IMR-90 (cell line): ENCODE results near the gene PDF. TPM values are rescaled to one million over a fixed set of nuclear protein-coding genes. Genes with fewer than 3 reads are reported as not detected.
A peak's percentile ranks its signal among the peaks of the same experiment; 100 is the strongest.

Source experiments
- ATAC-seq: fragments of 200-7000 bp; cut with Tn5 transposase; 2 replicates; pipeline ENCODE4 v1.9.1; 2020; ENCODE audit warnings: low read depth, mild to moderate bottlenecking, moderate library complexity
- BruUV-seq: library from RNA; stranded (reverse); fragments of 400-500 nt; replicated peaks from 2 replicates; lab custom pipeline; 2021; lab: Mats Ljungman, UMichigan
- CTCF ChIA-PET: fragments of 300-600 bp; formaldehyde crosslinking; extraction: SDS; loops from one replicate; lab custom pipeline; 2021; ENCODE audit warnings: antibody characterized with exemption; lab: Yijun Ruan, JAX
- POLR2A ChIA-PET: fragments of 300-600 bp; sonication (Branson Sonifier 250); formaldehyde crosslinking; loops from one replicate; lab custom pipeline; 2022; ENCODE audit warnings: antibody characterized with exemption; ENCODE audit not compliant: unreplicated experiment; lab: Charles Lee
- DNase-seq: peaks from one replicate; pipeline ENCODE4 v3.0.0; 2013
- H2AFZ ChIP-seq: replicated peaks from 2 replicates; pipeline ENCODE3; 2013; ENCODE audit warnings: low read length, mild to moderate bottlenecking; ENCODE audit not compliant: poor library complexity
- H2AK5ac ChIP-seq: 2 replicates; pipeline ENCODE4 v1.6.1; 2013; ENCODE audit warnings: low read depth, low read length, inconsistent platforms
- H2AK9ac ChIP-seq: replicated peaks from 2 replicates; pipeline ENCODE3; 2013; ENCODE audit warnings: mild to moderate bottlenecking, low read depth, low read length, moderate library complexity; ENCODE audit not compliant: poor library complexity
- H2BK120ac ChIP-seq: 2 replicates; pipeline ENCODE4 v1.6.1; 2013; ENCODE audit warnings: low read depth, low read length, inconsistent platforms
- H2BK15ac ChIP-seq: 3 replicates; pipeline ENCODE4 v1.6.1; 2013; ENCODE audit warnings: low read depth, low read length, inconsistent platforms
- H2BK20ac ChIP-seq: 2 replicates; pipeline ENCODE4 v1.6.1; 2013; ENCODE audit warnings: low read depth, mild to moderate bottlenecking, inconsistent platforms, low read length, moderate library complexity
- H2BK5ac ChIP-seq: 2 replicates; pipeline ENCODE4 v1.6.1; 2013; ENCODE audit warnings: mild to moderate bottlenecking, low read depth, low read length, inconsistent platforms; ENCODE audit not compliant: poor library complexity, severe bottlenecking
- H3K14ac ChIP-seq: replicated peaks from 2 replicates; pipeline ENCODE4 v1.6.1; 2013; ENCODE audit warnings: low read depth, low read length, inconsistent platforms
- H3K18ac ChIP-seq: 2 replicates; pipeline ENCODE4 v1.6.1; 2013; ENCODE audit warnings: low read depth, low read length, control low read depth
- H3K23ac ChIP-seq: 2 replicates; pipeline ENCODE4 v1.6.1; 2013; ENCODE audit warnings: low read depth, low read length, inconsistent platforms
- H3K27ac ChIP-seq: 2 replicates; pipeline ENCODE4 v1.5.1; 2013; ENCODE audit warnings: mild to moderate bottlenecking, control low read depth, low read length; ENCODE audit not compliant: insufficient read depth
- H3K27me3 ChIP-seq: 2 replicates; pipeline ENCODE4 v1.6.1; 2013; ENCODE audit warnings: low read length; ENCODE audit not compliant: control insufficient read depth, insufficient read depth
- H3K36me3 ChIP-seq: 2 replicates; pipeline ENCODE4 v1.6.1; 2013; ENCODE audit warnings: low read length, mixed read lengths; ENCODE audit not compliant: control insufficient read depth, insufficient read depth
- H3K4ac ChIP-seq: 2 replicates; pipeline ENCODE4 v1.6.1; 2013; ENCODE audit warnings: low read depth, low read length, inconsistent platforms
- H3K4me1 ChIP-seq: 2 replicates; pipeline ENCODE4 v1.6.1; 2013; ENCODE audit warnings: low read length, mixed read lengths; ENCODE audit not compliant: control insufficient read depth, insufficient read depth
- H3K4me2 ChIP-seq: 2 replicates; pipeline ENCODE4 v1.6.1; 2013; ENCODE audit warnings: low read depth, mild to moderate bottlenecking, control low read depth, low read length, moderate library complexity
- H3K4me3 ChIP-seq: 2 replicates; pipeline ENCODE4 v1.5.1; 2013; ENCODE audit warnings: low read depth, mild to moderate bottlenecking, control low read depth, low read length, moderate library complexity; ENCODE audit not compliant: insufficient read depth
- H3K56ac ChIP-seq: 2 replicates; pipeline ENCODE4 v1.6.1; 2013; ENCODE audit warnings: low read length, inconsistent platforms; ENCODE audit not compliant: insufficient read depth; ENCODE audit errors: extremely low read depth
- H3K79me1 ChIP-seq, 2 experiments: 2 replicates each; pipeline ENCODE4 v1.6.1; 2013; ENCODE audit warnings: low read length in 2 of 2, inconsistent platforms in 1 of 2, low read depth in 1 of 2
- H3K9ac ChIP-seq: 2 replicates; pipeline ENCODE4 v1.6.1; 2013; ENCODE audit warnings: low read depth, low read length, control low read depth
- H3K9me1 ChIP-seq: 2 replicates; pipeline ENCODE4 v1.6.1; 2013; ENCODE audit warnings: low read length, inconsistent platforms; ENCODE audit not compliant: insufficient read depth
- H3K9me3 ChIP-seq: 2 replicates; pipeline ENCODE4 v1.6.1; 2013; ENCODE audit warnings: low read length; ENCODE audit not compliant: control insufficient read depth, insufficient read depth
- H4K20me1 ChIP-seq: 2 replicates; pipeline ENCODE4 v1.6.1; 2013; ENCODE audit warnings: low read length, inconsistent platforms; ENCODE audit not compliant: insufficient read depth
- H4K5ac ChIP-seq: 2 replicates; pipeline ENCODE4 v1.6.1; 2013; ENCODE audit warnings: mild to moderate bottlenecking, low read depth, low read length, control low read depth
- H4K8ac ChIP-seq, 2 experiments: 2 replicates each; pipeline ENCODE4 v1.6.1; 2013; ENCODE audit warnings: low read depth in 2 of 2, low read length in 2 of 2, control low read depth in 1 of 2, inconsistent platforms in 1 of 2
- H4K91ac ChIP-seq: 2 replicates; pipeline ENCODE4 v1.6.1; 2013; ENCODE audit warnings: low read depth, low read length, inconsistent platforms; ENCODE audit not compliant: insufficient read depth
- BHLHE40 ChIP-seq: fragments of 150-350 bp; IDR thresholded peaks from 2 replicates; pipeline ENCODE4 v1.6.1; 2016; ENCODE audit warnings: mild to moderate bottlenecking, low read depth, low read length
- MAZ ChIP-seq: IDR thresholded peaks from 2 replicates; pipeline ENCODE4 v1.6.1; 2012; ENCODE audit warnings: low read depth, mild to moderate bottlenecking, low read length, improper control_type of control experiment, moderate library complexity, borderline replicate concordance
- RCOR1 ChIP-seq: IDR thresholded peaks from 2 replicates; pipeline ENCODE4 v1.6.1; 2012; ENCODE audit warnings: mild to moderate bottlenecking, low read length, improper control_type of control experiment; ENCODE audit not compliant: insufficient replicate concordance
- RFX5 ChIP-seq: IDR thresholded peaks from 2 replicates; pipeline ENCODE4 v1.8.0; 2012; ENCODE audit warnings: low read depth, mild to moderate bottlenecking, low read length, moderate library complexity
- WGBS, 2 experiments: methylation state at CpG; one replicate each; pipeline versions ENCODE4 v1.1.5 to v1.1.7; 2013; ENCODE audit warnings: missing lambda C conversion rate in 2 of 2; ENCODE audit not compliant: insufficient read length in 1 of 2; ENCODE audit errors: extremely low coverage in 2 of 2; 5-methylcytosine and 5-hydroxymethylcytosine counted together
- dilution Hi-C: fragments of 300-500 bp; cut with HindIII; formaldehyde crosslinking; loops from one replicate; pipeline ENCODE4 v1.14.3; 2018; ENCODE audit warnings: low sequenced_read_pairs; ENCODE audit not compliant: unreplicated experiment
- in situ Hi-C: fragments of 300-500 bp; cut with MboI; formaldehyde crosslinking; loops from 3 replicates; pipeline ENCODE4 v1.14.3; 2019; ENCODE audit warnings: low sequenced_read_pairs, inconsistent platforms, mixed read lengths
- intact Hi-C: fragments of 100-400 bp; cut with micrococcal nuclease; formaldehyde crosslinking; loops from 2 replicates; pipeline ENCODE4 v1.10.0; 2022
- polyA plus RNA-seq, 3 experiments: library from polyadenylated mRNA; depleted of rRNA; stranded (reverse); fragments of >200 nt; gene quantifications; 2 replicates each; pipeline ENCODE4 v1.2.3, GENCODE V29; 2012; ENCODE audit warnings: low replicate concordance in 1 of 3
- total RNA-seq: library from RNA; depleted of rRNA; stranded (reverse); fragments of >200 nt; gene quantifications from 2 replicates; pipeline ENCODE4 v1.2.3, GENCODE V29; 2012
- TF ChIP-seq, protein P1 (sequence below): conservative IDR thresholded peaks from 2 replicates; pipeline ENCODE4 v1.5.1; 2012; ENCODE audit warnings: mild to moderate bottlenecking, low read depth, low read length, improper control_type of control experiment

Gene PDF
- total and polyA plus RNA-seq, 2 of the 4 experiments (the other 2 are of a cell fraction), result 4.5 to 6.4 TPM

DNA sequence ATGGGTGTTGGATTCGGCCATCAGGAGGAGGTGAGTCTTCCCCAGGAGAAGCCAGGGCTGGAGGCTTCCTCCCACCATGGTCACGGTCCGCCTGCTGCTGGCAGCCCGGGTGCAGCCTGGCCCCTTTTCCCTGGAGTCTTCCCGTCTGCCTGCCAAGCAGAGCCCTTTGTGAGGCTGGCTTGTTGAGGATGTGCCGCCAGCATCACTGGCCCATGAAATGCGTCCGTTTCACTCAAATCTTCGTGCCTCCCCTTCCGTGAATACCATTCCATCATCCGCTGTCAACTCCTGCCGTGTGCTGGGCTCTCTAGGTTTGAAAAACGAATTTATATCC is 9.7 kb downstream of the PDF start:
- no peak overlapping the region for H2BK120ac ChIP-seq

More for the DNA sequence above, 9.7 kb downstream of the PDF start:
- Histone ChIP-seq H2BK5ac (no peak overlapping the region), H3K18ac (no peak overlapping the region), H4K91ac (no peak overlapping the region), H3K27me3 (no peaks in the 10 kb centered on the region), H3K23ac (no peak overlapping the region), H4K20me1 (peaks cover 42% of the 10 kb centered on the region), H4K8ac (no peak overlapping the region), H3K79me1 (peaks cover 37 to 79% of the 10 kb centered on the region in 2 experiments), H3K27ac (no peak overlapping the region), H2AK9ac (peak overlapping the region; percentile 24), H3K4ac (no peak overlapping the region), H3K14ac (no peak overlapping the region), H3K4me1 (no peaks in the 10 kb centered on the region), H4K5ac (no peak overlapping the region), H3K9me3 (no peaks in the 10 kb centered on the region), H3K4me3 (no peak overlapping the region), H3K4me2 (no peak overlapping the region), H2BK15ac (no peak overlapping the region), H2AK5ac (no peak overlapping the region), H3K9ac (no peak overlapping the region), H3K36me3 (peaks cover 83% of the 10 kb centered on the region), H3K56ac (no peak overlapping the region), H2AFZ (no peak overlapping the region), H3K9me1 (peaks cover 3% of the 10 kb centered on the region; the same call in 1 of the 2 replicates), H2BK20ac (no peak overlapping the region)
- POLR2A ChIA-PET, result no interaction called here
- intact Hi-C loops, result no loop called here
- WGBS, 2 experiments, result 76% methylated on average over 9 of the region's 13 CpGs; no CpG with 5 or more reads in 1 of the 2 experiments
- DNase-seq (no peak), ATAC-seq (no peak)
- no TSS peak for BruUV-seq
- in situ Hi-C loops, result no loop called here
- TF ChIP-seq BHLHE40, result no peak
- TF ChIP-seq RFX5, result no peak
- TF ChIP-seq RCOR1, result no peak
- TF ChIP-seq, protein P1, sequence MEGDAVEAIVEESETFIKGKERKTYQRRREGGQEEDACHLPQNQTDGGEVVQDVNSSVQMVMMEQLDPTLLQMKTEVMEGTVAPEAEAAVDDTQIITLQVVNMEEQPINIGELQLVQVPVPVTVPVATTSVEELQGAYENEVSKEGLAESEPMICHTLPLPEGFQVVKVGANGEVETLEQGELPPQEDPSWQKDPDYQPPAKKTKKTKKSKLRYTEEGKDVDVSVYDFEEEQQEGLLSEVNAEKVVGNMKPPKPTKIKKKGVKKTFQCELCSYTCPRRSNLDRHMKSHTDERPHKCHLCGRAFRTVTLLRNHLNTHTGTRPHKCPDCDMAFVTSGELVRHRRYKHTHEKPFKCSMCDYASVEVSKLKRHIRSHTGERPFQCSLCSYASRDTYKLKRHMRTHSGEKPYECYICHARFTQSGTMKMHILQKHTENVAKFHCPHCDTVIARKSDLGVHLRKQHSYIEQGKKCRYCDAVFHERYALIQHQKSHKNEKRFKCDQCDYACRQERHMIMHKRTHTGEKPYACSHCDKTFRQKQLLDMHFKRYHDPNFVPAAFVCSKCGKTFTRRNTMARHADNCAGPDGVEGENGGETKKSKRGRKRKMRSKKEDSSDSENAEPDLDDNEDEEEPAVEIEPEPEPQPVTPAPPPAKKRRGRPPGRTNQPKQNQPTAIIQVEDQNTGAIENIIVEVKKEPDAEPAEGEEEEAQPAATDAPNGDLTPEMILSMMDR, result no peak
- no peak for TF ChIP-seq MAZ
- CTCF ChIA-PET, result no interaction called here
- dilution Hi-C loops, result no loop called here
